Effector memory CD8-positive, alpha-beta T cell (primary cell): ENCODE results near the gene CPA4.

ENCODE experiments used
- ATAC-seq: fragments of 150-1000 bp; cut with Tn5 transposase; replicated peaks from 2 replicates; pipeline ENCODE4 v1.10.0; 2021; ENCODE audit warnings: mild to moderate bottlenecking, moderate library complexity
- DNase-seq, 3 experiments: peaks; one replicate each; pipeline ENCODE4 v3.0.0; 2021
- H3K27ac Mint-ChIP-seq, 2 donors: one replicate each; pipeline ENCODE4 v1.8.0; 2022; ENCODE audit warnings: mild to moderate bottlenecking in 2 of 2, mixed read lengths in 2 of 2, moderate library complexity in 2 of 2
- H3K27me3 Mint-ChIP-seq, 2 donors: one replicate each; pipeline ENCODE4 v1.8.0; 2022; ENCODE audit warnings: mixed read lengths in 2 of 2
- H3K36me3 Mint-ChIP-seq: one replicate; pipeline ENCODE4 v1.8.0; 2022; ENCODE audit warnings: mild to moderate bottlenecking, moderate library complexity, mixed read lengths; ENCODE audit not compliant: insufficient read depth
- H3K4me1 Mint-ChIP-seq, 2 donors: one replicate each; pipeline ENCODE4 v1.8.0; 2022; ENCODE audit warnings: low read depth in 2 of 2, mixed read lengths in 2 of 2
- H3K4me3 Mint-ChIP-seq, 2 donors: one replicate each; pipeline ENCODE4 v1.8.0; 2022; ENCODE audit warnings: mild to moderate bottlenecking in 2 of 2, mixed read lengths in 2 of 2, moderate library complexity in 2 of 2
- H3K9me3 Mint-ChIP-seq, 2 donors: one replicate each; pipeline ENCODE4 v1.8.0; 2022; ENCODE audit warnings: mixed read lengths in 2 of 2

Gene CPA4

DNA sequence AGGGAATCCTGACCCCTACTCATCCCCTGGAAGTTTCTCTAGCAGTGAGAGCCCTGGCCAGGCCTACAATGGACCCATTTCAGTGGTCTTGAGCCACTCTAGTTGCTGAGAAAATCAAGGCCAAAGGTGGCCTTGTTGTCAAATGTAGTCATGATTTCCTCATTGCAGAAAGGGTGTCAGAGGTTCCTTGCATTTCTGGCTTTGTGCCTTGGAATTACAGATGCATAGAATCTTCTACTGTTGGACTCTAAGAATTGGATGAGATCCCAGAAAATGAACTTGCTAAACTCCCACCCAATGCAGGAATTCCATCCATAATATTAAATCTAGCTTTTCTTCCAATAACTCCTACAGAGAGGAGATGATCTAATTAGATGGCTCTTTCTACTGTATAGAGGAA lies 14.1 kb upstream of the CPA4 start:
- H3K4me1 Mint-ChIP-seq = no peaks in the 10 kb centered on the region
- H3K9me3 Mint-ChIP-seq = no peaks in the 10 kb centered on the region
- no peak overlapping the region for H3K4me3 Mint-ChIP-seq
- H3K27me3 Mint-ChIP-seq = peaks cover 38 to 60% of the 10 kb centered on the region in 2 donors
- H3K36me3 Mint-ChIP-seq = peaks cover 4% of the 10 kb centered on the region
- DNase-seq = no peak
- no peak for ATAC-seq
- H3K27ac Mint-ChIP-seq = no peak overlapping the region

DNA sequence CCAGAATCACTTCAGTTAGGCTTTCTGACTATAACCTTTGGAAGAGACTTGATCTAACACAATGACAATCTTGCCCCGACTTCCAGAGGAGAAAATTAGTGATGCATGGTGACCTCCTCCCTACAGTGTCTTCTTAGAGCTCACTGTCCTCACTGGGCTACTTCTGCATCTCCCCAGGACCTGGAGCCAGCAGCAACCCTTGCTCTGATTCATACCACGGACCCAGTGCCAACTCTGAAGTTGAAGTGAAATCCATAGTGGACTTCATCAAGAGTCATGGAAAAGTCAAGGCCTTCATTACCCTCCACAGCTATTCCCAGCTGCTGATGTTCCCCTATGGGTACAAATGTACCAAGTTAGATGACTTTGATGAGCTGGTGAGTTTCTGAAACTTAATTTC lies 13.7 kb upstream of the CPA4 start:
- Mint-ChIP-seq H3K36me3 (peaks cover 4% of the 10 kb centered on the region), H3K27ac (no peak overlapping the region), H3K4me3 (no peak overlapping the region), H3K9me3 (no peaks in the 10 kb centered on the region), H3K4me1 (no peaks in the 10 kb centered on the region), H3K27me3 (peaks cover 38 to 60% of the 10 kb centered on the region in 2 donors)
- no peak for ATAC-seq
- no peak for DNase-seq

DNA sequence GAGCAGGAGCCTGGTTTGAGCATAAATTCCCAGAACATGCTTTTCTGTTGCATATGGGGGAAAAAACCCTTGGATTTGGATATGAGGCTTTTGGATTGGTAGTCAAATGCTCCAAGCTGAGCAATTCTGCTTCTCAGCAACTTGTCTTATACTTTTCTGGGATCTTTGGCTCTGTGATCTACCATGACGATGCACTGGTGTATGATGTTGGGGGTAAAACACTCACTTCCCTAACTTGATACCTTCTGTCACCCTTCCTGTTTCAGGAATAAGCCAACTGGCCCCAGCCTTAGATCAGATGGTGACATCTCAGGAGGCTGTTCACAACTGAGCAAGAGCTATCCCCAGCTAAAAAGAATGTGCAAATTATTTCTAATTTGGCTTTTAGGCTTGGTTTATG lies 13.1 kb upstream of the CPA4 start:
- Mint-ChIP-seq H3K4me3 (no peak overlapping the region), H3K27ac (no peak overlapping the region), H3K27me3 (peaks cover 39 to 60% of the 10 kb centered on the region in 2 donors), H3K36me3 (peaks cover 4% of the 10 kb centered on the region), H3K9me3 (no peaks in the 10 kb centered on the region), H3K4me1 (no peaks in the 10 kb centered on the region)
- ATAC-seq (no peak), DNase-seq (no peak)

GRCh38 chr7:130281260-130281659 lies 11.7 kb upstream of the CPA4 start:
- Mint-ChIP-seq H3K27ac (no peak overlapping the region), H3K36me3 (peaks cover 4% of the 10 kb centered on the region), H3K27me3 (peaks cover 39 to 52% of the 10 kb centered on the region in 2 donors), H3K9me3 (no peaks in the 10 kb centered on the region), H3K4me3 (no peak overlapping the region), H3K4me1 (no peaks in the 10 kb centered on the region)
- DNase-seq (no peak), ATAC-seq (no peak)

DNA sequence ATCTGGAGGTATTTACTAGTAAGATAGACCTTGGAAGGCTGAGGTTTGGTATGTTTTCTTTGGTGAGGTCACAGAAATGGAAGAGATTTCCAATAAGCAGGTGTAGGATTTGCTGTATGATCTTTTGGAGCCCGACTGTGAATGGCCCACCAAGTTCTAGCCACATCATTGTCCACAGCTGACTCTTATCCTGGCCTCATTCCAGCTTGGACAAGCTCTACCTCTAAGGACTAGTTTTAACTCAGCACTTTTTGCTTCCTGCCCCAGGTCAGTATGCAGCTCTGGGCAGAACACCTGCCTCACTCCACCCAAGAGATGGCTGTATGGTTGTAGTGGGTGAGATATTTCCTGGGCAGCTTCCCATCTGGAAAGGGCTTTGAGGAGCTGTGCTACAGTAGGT lies 6.1 kb upstream of the CPA4 start:
- Mint-ChIP-seq H3K4me1 (no peaks in the 10 kb centered on the region), H3K4me3 (no peak overlapping the region), H3K36me3 (peaks cover 4% of the 10 kb centered on the region), H3K9me3 (no peaks in the 10 kb centered on the region), H3K27ac (no peak overlapping the region), H3K27me3 (peaks cover 29 to 44% of the 10 kb centered on the region in 2 donors)
- ATAC-seq = no peak
- DNase-seq = no peak

DNA sequence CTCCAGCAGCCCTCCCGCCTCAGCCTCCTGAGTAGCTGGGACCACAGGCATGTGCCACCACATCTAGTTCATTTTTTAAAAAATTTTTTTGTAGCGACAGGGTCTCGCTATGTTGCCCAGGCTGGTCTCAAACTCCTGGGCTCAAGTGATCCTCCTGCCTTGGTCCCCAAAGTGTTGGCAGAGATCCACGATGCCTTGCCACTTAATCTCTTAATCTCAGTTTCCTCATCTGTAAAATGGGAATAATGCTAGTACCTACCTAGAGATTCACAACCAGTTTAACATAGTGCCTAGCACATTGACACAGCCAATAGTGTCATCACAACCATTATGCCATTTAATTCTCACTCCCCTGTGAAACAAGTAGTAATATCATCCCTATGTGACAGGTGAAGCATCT lies 4.8 kb upstream of the CPA4 start:
- no peaks in the 10 kb centered on the region for H3K4me1 Mint-ChIP-seq
- H3K9me3 Mint-ChIP-seq = no peaks in the 10 kb centered on the region
- H3K27ac Mint-ChIP-seq = no peak overlapping the region
- DNase-seq = no peak
- ATAC-seq = no peak
- no peak overlapping the region for H3K4me3 Mint-ChIP-seq
- peaks cover 18 to 34% of the 10 kb centered on the region in 2 donors for H3K27me3 Mint-ChIP-seq
- no peaks in the 10 kb centered on the region for H3K36me3 Mint-ChIP-seq

GRCh38 chr7:130288829-130289228 lies 4.1 kb upstream of the CPA4 start:
- DNase-seq = no peak
- ATAC-seq = no peak
- Mint-ChIP-seq H3K4me1 (no peaks in the 10 kb centered on the region), H3K27me3 (peaks cover 13 to 28% of the 10 kb centered on the region in 2 donors), H3K9me3 (no peaks in the 10 kb centered on the region), H3K4me3 (no peak overlapping the region), H3K27ac (no peak overlapping the region), H3K36me3 (no peaks in the 10 kb centered on the region)

DNA sequence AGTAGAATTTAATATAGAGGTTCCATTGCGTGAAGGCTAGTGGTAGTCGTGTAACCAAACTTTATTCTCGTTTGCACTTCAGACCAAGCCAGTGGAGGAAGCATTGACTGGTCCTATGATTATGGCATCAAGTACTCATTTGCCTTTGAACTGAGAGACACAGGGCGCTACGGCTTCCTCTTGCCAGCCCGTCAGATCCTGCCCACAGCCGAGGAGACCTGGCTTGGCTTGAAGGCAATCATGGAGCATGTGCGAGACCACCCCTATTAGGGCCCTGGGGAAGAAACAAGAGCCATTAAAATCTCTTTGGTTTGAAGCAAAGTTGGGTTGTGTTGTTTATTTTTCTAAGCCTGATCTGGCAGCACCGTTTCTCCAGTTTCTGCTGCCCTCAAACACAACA lies 3.5 kb upstream of the CPA4 start:
- Mint-ChIP-seq H3K4me1 (no peaks in the 10 kb centered on the region), H3K4me3 (no peak overlapping the region), H3K27ac (no peak overlapping the region), H3K36me3 (no peaks in the 10 kb centered on the region), H3K9me3 (no peaks in the 10 kb centered on the region), H3K27me3 (peaks cover 6 to 21% of the 10 kb centered on the region in 2 donors)
- DNase-seq (no peak), ATAC-seq (no peak)

DNA sequence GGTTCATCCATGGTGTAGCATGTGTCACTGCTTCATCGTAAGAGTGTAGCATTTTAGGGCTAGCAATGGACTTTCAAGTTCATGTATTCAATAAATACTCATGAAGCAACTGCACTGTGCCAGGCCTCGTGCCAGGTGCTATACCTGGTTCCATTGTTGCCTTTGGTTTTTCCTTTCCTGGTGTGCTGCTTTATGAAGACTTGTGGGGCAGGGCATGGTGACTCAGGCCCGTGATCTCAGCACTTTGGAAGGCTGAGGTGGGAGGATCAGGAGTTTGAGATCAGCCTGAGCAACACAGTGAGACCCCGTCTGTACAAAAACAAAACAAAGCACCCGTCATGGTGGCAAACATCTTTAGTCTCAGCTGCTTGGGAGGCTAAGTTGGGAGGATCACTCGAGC lies 2.2 kb upstream of the CPA4 start:
- ATAC-seq (no peak), DNase-seq (no peak)
- Mint-ChIP-seq H3K36me3 (no peaks in the 10 kb centered on the region), H3K4me1 (no peaks in the 10 kb centered on the region), H3K27me3 (peaks cover 6 to 24% of the 10 kb centered on the region in 2 donors), H3K4me3 (no peak overlapping the region), H3K27ac (no peak overlapping the region), H3K9me3 (no peaks in the 10 kb centered on the region)

- no peak overlapping the region for H3K4me3 Mint-ChIP-seq
- DNase-seq (no peak), ATAC-seq (no peak)
- no peaks in the 10 kb centered on the region for H3K4me1 Mint-ChIP-seq
- no peaks in the 10 kb centered on the region for H3K9me3 Mint-ChIP-seq
- peaks cover 9 to 48% of the 10 kb centered on the region in 2 donors for H3K27me3 Mint-ChIP-seq
- no peak overlapping the region for H3K27ac Mint-ChIP-seq
- H3K36me3 Mint-ChIP-seq = no peaks in the 10 kb centered on the region
Measured at GRCh38 chr7:130293521-130293920, 560 bp downstream of the CPA4 start.

- Mint-ChIP-seq H3K9me3 (no peaks in the 10 kb centered on the region), H3K4me1 (no peaks in the 10 kb centered on the region), H3K27me3 (peaks cover 16 to 52% of the 10 kb centered on the region in 2 donors), H3K27ac (no peak overlapping the region), H3K36me3 (no peaks in the 10 kb centered on the region), H3K4me3 (no peak overlapping the region)
- DNase-seq (no peak), ATAC-seq (no peak)
Measured at GRCh38 chr7:130294314-130294713, 1.4 kb downstream of the CPA4 start.

GRCh38 chr7:130296221-130296951 lies 3.4 kb downstream of the CPA4 start:
- H3K9me3 Mint-ChIP-seq = no peaks in the 10 kb centered on the region
- ATAC-seq (no peak), DNase-seq (no peak)
- peaks cover 32 to 63% of the 10 kb centered on the region in 2 donors for H3K27me3 Mint-ChIP-seq
- H3K4me1 Mint-ChIP-seq = no peaks in the 10 kb centered on the region
- H3K36me3 Mint-ChIP-seq = no peaks in the 10 kb centered on the region
- H3K27ac Mint-ChIP-seq = no peak overlapping the region
- no peak overlapping the region for H3K4me3 Mint-ChIP-seq

DNA sequence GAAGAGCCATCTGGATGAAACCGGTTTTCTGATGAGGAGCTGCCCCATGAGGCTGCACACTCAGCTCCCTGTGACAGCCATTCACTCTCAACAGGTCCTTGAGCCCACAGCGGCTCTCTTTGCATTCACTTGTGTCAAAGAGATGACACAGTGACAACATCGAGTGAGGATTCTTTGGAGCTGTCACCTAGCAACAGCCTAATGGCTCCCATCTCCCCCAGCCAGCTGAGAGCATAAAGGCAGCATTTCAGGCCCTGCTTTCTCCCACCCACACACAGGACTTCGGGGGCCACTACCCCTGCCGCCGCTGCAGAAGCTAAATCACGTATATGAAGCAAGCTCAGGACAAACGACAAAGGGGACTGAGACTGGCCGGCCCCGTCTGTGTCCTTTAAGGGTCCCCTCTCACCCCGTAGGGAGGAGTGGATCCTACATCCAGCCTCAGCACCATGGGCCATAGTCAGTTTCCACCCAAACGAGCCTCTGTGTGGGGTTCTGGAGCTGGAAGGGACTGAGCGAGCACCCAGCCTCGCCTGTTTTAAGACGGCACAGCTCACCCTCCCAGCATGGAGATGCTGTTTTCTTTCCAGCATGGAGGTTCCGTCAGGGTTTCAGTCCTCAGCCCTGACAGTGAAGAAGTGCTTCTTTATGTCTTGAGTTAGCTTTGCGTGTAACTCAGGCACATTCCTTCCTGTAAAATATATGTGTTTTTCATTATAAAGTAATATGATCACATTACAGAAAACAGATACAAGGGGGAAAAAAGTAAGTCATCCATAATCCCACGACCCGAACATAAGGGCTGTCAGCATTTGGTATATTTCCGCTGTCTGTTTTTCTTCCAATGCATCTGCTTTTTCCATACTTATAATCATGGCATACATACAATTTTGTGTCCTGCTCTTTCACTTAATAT lies 4.9 kb downstream of the CPA4 start:
- Mint-ChIP-seq H3K9me3 (no peaks in the 10 kb centered on the region), H3K4me3 (no peak overlapping the region), H3K36me3 (no peaks in the 10 kb centered on the region), H3K27me3 (peaks cover 37 to 75% of the 10 kb centered on the region in 2 donors), H3K4me1 (no peaks in the 10 kb centered on the region), H3K27ac (no peak overlapping the region)
- no peak for ATAC-seq
- DNase-seq = no peak
